Measurements from ENCODE around the gene POMGNT1. TPM values are rescaled to one million over a fixed set of nuclear protein-coding genes. Genes with fewer than 3 reads are reported as not detected.

POMGNT1 gene
- total RNA-seq, 1 experiment from 2014 or later = 34.9 TPM

DNA sequence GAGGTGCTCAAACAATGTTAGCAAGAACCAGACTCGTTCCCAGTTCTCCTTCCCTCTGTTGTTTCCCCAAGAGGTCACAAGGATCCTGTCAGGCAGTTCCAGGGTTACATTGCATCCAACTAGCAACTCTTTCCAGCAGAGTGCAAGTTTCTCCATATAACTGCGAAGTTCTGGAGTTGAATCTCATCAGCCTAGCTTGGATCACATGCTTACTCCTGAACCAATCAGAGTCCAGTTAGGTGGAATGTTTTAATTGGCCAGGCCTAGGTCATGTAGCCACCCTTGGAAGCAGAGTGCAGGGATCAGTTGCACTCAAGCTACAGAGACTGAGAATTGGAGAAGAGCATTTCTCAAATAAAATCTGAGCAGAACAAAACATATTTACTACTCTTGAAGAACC, 49.9 kb downstream of the POMGNT1 start:
- H3K4me1 ChIP-seq = no peaks in the 10 kb centered on the region
- BruUV-seq (replicated peaks) = no TSS peak
- CTCF ChIA-PET = no interaction called here
- POLR2A ChIA-PET = no interaction called here
- no peaks in the 10 kb centered on the region for H3K36me3 ChIP-seq (ENCODE audit: control insufficient read depth, insufficient read depth, low read length)
- H3K9me3 Mint-ChIP-seq (ENCODE audit: unreplicated experiment) = no peaks in the 10 kb centered on the region
- H3K9me3 ChIP-seq = no peaks in the 10 kb centered on the region
- no peak overlapping the region for H3K4me3 Mint-ChIP-seq (ENCODE audit: unreplicated experiment)
- H3K27ac Mint-ChIP-seq (ENCODE audit: unreplicated experiment) = no peak overlapping the region
- TF ChIP-seq, protein P1, sequence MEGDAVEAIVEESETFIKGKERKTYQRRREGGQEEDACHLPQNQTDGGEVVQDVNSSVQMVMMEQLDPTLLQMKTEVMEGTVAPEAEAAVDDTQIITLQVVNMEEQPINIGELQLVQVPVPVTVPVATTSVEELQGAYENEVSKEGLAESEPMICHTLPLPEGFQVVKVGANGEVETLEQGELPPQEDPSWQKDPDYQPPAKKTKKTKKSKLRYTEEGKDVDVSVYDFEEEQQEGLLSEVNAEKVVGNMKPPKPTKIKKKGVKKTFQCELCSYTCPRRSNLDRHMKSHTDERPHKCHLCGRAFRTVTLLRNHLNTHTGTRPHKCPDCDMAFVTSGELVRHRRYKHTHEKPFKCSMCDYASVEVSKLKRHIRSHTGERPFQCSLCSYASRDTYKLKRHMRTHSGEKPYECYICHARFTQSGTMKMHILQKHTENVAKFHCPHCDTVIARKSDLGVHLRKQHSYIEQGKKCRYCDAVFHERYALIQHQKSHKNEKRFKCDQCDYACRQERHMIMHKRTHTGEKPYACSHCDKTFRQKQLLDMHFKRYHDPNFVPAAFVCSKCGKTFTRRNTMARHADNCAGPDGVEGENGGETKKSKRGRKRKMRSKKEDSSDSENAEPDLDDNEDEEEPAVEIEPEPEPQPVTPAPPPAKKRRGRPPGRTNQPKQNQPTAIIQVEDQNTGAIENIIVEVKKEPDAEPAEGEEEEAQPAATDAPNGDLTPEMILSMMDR (IDR thresholded peaks at IDR 0.05; ENCODE audit: insufficient read depth in 1 of 2, low read depth in 1 of 2, low read length in 1 of 2, severe bottlenecking in 1 of 2, unreplicated experiment in 1 of 2) = no peak
- no peaks in the 10 kb centered on the region for H3K36me3 Mint-ChIP-seq (ENCODE audit: insufficient read depth, unreplicated experiment)
- H3K27me3 ChIP-seq (replicated peaks; ENCODE audit: control insufficient read depth, insufficient read depth, low read length) = no peaks in the 10 kb centered on the region
- H3K4me3 ChIP-seq (ENCODE audit: low read depth, low read length) = no peak overlapping the region
- intact Hi-C loops (cut with micrococcal nuclease; ENCODE audit: unreplicated experiment) = no loop called here
- peaks cover 6% of the 10 kb centered on the region for H3K4me1 Mint-ChIP-seq (ENCODE audit: low read depth, unreplicated experiment)
- DNase-seq = no peak
- H3K27me3 Mint-ChIP-seq (ENCODE audit: insufficient read depth, unreplicated experiment) = no peaks in the 10 kb centered on the region

Other genes starting within 250 kb of the POMGNT1 start
- gene PIK3R3, start 65.8 kb downstream of the POMGNT1 start, total RNA-seq (2022) = 2.2 and 3.6 TPM in 2 replicates
- gene TSPAN1, start 23.3 kb downstream of the POMGNT1 start, total RNA-seq (2022) = 0.34 and 0.44 TPM in 2 replicates
- not detected in 2 replicates for gene P3R3URF, start 21.9 kb downstream of the POMGNT1 start, total RNA-seq (2022)
- gene LURAP1, start 4.9 kb upstream of the POMGNT1 start, total RNA-seq (2022) = not detected in 2 replicates
- gene RAD54L, start 49.3 kb upstream of the POMGNT1 start, total RNA-seq (2022) = 29.1 and 30.6 TPM in 2 replicates
- 41.7 and 43.5 TPM in 2 replicates for gene LRRC41, start 105.2 kb upstream of the POMGNT1 start, total RNA-seq (2022)
- 277 and 320 TPM in 2 replicates for gene UQCRH, start 105.3 kb upstream of the POMGNT1 start, total RNA-seq (2022)
- gene NSUN4, start 142.4 kb upstream of the POMGNT1 start, total RNA-seq (2022) = 21.4 and 21.8 TPM in 2 replicates
- gene FAAH, start 195.9 kb upstream of the POMGNT1 start, total RNA-seq (2022) = 29.1 and 30.9 TPM in 2 replicates

Measured in Caco-2 (cell line).